ENCODE results near the gene ERC1.

Gene ERC1

GRCh38 chr12:1500095-1500801 lies 509.2 kb downstream of the ERC1 start:
- DNase-seq (ENCODE audit: low spot score) (no peak), ATAC-seq (ENCODE audit: low read depth) (no peak; the same call in 2 of the 3 replicates)
- Histone ChIP-seq H3K36me3 (ENCODE audit: low read depth) (no peaks in the 10 kb centered on the region), H3K4me1 (ENCODE audit: insufficient read depth, poor library complexity, severe bottlenecking) (no peaks in the 10 kb centered on the region), H3K9me3 (ENCODE audit: severe bottlenecking) (no peaks in the 10 kb centered on the region), H3K27ac (ENCODE audit: poor library complexity, severe bottlenecking) (no peak overlapping the region), H3K4me3 (ENCODE audit: severe bottlenecking) (no peak overlapping the region), H3K27me3 (ENCODE audit: insufficient read depth, poor library complexity, severe bottlenecking) (no peaks in the 10 kb centered on the region)
- TF ChIP-seq, protein P1, sequence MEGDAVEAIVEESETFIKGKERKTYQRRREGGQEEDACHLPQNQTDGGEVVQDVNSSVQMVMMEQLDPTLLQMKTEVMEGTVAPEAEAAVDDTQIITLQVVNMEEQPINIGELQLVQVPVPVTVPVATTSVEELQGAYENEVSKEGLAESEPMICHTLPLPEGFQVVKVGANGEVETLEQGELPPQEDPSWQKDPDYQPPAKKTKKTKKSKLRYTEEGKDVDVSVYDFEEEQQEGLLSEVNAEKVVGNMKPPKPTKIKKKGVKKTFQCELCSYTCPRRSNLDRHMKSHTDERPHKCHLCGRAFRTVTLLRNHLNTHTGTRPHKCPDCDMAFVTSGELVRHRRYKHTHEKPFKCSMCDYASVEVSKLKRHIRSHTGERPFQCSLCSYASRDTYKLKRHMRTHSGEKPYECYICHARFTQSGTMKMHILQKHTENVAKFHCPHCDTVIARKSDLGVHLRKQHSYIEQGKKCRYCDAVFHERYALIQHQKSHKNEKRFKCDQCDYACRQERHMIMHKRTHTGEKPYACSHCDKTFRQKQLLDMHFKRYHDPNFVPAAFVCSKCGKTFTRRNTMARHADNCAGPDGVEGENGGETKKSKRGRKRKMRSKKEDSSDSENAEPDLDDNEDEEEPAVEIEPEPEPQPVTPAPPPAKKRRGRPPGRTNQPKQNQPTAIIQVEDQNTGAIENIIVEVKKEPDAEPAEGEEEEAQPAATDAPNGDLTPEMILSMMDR (IDR thresholded peaks at IDR 0.05; ENCODE audit: poor library complexity, severe bottlenecking), result no peak

GRCh38 chr12:1501001-1501400 lies 510.0 kb downstream of the ERC1 start:
- H3K4me1 ChIP-seq (ENCODE audit: insufficient read depth, poor library complexity, severe bottlenecking), result no peaks in the 10 kb centered on the region
- no peaks in the 10 kb centered on the region for H3K9me3 ChIP-seq (ENCODE audit: severe bottlenecking)
- no peaks in the 10 kb centered on the region for H3K36me3 ChIP-seq (ENCODE audit: low read depth)
- TF ChIP-seq, protein P1 (IDR thresholded peaks at IDR 0.05; ENCODE audit: poor library complexity, severe bottlenecking), result no peak
- ATAC-seq (ENCODE audit: low read depth), result no peak
- no peak overlapping the region for H3K4me3 ChIP-seq (ENCODE audit: severe bottlenecking)
- DNase-seq (ENCODE audit: low spot score), result no peak
- no peak overlapping the region for H3K27ac ChIP-seq (ENCODE audit: poor library complexity, severe bottlenecking)
- H3K27me3 ChIP-seq (ENCODE audit: insufficient read depth, poor library complexity, severe bottlenecking), result no peaks in the 10 kb centered on the region

DNA sequence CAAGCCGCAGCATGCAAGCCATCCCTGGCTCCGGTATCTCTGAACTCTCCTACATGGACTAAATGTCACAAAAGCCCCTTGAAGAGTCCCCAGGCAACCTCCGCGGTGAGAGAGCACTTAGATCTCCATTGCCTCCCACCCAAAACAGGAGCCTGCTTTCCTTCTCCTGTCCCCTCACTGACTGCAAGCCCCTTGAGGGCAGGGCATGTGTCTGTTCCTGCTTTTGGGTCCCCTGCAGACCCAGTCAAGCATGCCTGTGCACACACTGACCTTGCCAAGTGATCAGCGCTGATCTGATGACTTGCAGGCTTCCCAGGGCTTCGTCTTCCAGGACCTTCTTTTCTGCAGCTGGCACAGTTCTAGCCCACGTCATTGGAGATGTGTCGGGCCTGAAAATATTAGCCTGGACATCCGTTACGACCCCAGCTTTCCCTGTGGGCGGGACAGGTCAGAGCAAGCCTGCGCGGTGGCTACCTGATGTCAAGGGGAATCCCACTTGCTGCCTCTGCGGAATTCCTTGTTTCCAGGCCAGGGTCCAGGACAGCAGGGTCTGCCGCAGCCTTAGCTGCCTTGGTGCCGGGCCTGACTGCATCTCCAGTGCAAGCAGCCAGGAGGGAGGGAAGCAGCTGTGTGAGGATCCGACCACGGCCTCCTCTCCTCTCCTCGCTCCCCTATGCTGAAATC lies 510.8 kb downstream of the ERC1 start:
- no peaks in the 10 kb centered on the region for H3K9me3 ChIP-seq (ENCODE audit: severe bottlenecking)
- no peak overlapping the region for H3K4me3 ChIP-seq (ENCODE audit: severe bottlenecking)
- H3K4me1 ChIP-seq (ENCODE audit: insufficient read depth, poor library complexity, severe bottlenecking), result no peaks in the 10 kb centered on the region
- no peak for DNase-seq (ENCODE audit: low spot score)
- no peaks in the 10 kb centered on the region for H3K27me3 ChIP-seq (ENCODE audit: insufficient read depth, poor library complexity, severe bottlenecking)
- no peak for ATAC-seq (ENCODE audit: low read depth)
- TF ChIP-seq, protein P1 (IDR thresholded peaks at IDR 0.05; ENCODE audit: poor library complexity, severe bottlenecking), result no peak
- H3K36me3 ChIP-seq (ENCODE audit: low read depth), result no peaks in the 10 kb centered on the region
- no peak overlapping the region for H3K27ac ChIP-seq (ENCODE audit: poor library complexity, severe bottlenecking)

DNA sequence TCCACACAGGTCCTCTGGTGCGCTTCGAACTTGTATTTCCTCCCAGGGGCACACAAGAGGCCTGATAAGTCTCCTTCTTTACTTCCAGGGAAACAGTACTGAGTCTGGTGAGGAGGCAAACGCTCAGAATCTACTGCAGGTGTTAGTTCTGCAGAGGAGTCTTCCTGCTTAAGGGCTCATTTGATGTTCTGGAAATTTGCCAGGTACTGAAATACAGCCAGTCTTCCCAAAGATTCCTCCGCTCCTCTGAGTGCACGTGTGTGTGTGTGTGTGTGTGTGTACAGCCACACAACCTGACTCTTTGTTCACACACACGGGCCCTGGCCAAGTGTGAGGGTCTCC lies 511.3 kb downstream of the ERC1 start:
- ATAC-seq (ENCODE audit: low read depth) (no peak), DNase-seq (ENCODE audit: low spot score) (peak; percentile 17)
- Histone ChIP-seq H3K4me1 (ENCODE audit: insufficient read depth, poor library complexity, severe bottlenecking) (no peaks in the 10 kb centered on the region), H3K27ac (ENCODE audit: poor library complexity, severe bottlenecking) (no peak overlapping the region), H3K4me3 (ENCODE audit: severe bottlenecking) (no peak overlapping the region), H3K9me3 (ENCODE audit: severe bottlenecking) (no peaks in the 10 kb centered on the region), H3K27me3 (ENCODE audit: insufficient read depth, poor library complexity, severe bottlenecking) (no peaks in the 10 kb centered on the region), H3K36me3 (ENCODE audit: low read depth) (no peaks in the 10 kb centered on the region)
- TF ChIP-seq, protein P1 (IDR thresholded peaks at IDR 0.05; ENCODE audit: poor library complexity, severe bottlenecking), result no peak

DNA sequence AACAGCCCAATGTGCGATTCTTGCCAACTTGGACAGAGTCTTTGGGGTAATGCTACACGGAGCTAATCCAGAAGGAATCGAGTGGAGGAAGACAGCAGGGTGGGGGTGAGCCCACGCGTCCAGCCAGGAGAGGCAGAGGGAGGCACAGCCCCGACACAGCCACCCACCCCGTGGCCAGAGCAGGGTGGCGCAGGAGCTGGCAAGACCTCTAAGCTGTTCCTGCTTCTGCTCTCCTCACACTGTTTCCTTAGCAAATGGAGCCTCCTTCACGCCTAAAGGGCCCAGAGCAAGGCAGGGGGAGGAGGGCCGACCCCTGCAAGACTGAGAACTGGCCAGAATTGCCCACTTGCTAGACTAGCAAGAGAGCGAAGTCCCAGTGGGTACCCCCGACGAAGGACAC lies 511.8 kb downstream of the ERC1 start:
- H3K36me3 ChIP-seq (ENCODE audit: low read depth), result no peaks in the 10 kb centered on the region
- no peak for ATAC-seq (ENCODE audit: low read depth)
- TF ChIP-seq, protein P1 (IDR thresholded peaks at IDR 0.05; ENCODE audit: poor library complexity, severe bottlenecking), result no peak

More for the DNA sequence above, 511.8 kb downstream of the ERC1 start:
- Histone ChIP-seq H3K27ac (ENCODE audit: poor library complexity, severe bottlenecking) (no peak overlapping the region), H3K4me3 (ENCODE audit: severe bottlenecking) (no peak overlapping the region), H3K9me3 (ENCODE audit: severe bottlenecking) (no peaks in the 10 kb centered on the region), H3K27me3 (ENCODE audit: insufficient read depth, poor library complexity, severe bottlenecking) (no peaks in the 10 kb centered on the region), H3K4me1 (ENCODE audit: insufficient read depth, poor library complexity, severe bottlenecking) (no peaks in the 10 kb centered on the region)
- peak; percentile 17 for DNase-seq (ENCODE audit: low spot score)

Data from RWPE2 (cell line).